ENCODE measurements around the gene ADGRB3.

ADGRB3 gene

GRCh38 chr6:69314531-69314930 is 679.4 kb downstream of the ADGRB3 start:
- no peak for DNase-seq (ENCODE audit: low read depth in 2 of 2)

GRCh38 chr6:69331886-69332285 is 696.8 kb downstream of the ADGRB3 start:
- no peak for DNase-seq (ENCODE audit: low read depth in 2 of 2)

- no peak for DNase-seq (ENCODE audit: low read depth in 2 of 2)
Observed at GRCh38 chr6:69337311-69337710, 702.2 kb downstream of the ADGRB3 start.

GRCh38 chr6:69338431-69339162 is 703.5 kb downstream of the ADGRB3 start:
- no peak for DNase-seq (ENCODE audit: low read depth in 2 of 2)

GRCh38 chr6:69339163-69339550 is 704.1 kb downstream of the ADGRB3 start:
- no peak for DNase-seq (ENCODE audit: low read depth in 2 of 2)

- no peak for DNase-seq (ENCODE audit: low read depth in 2 of 2)
Observed at GRCh38 chr6:69340196-69340595, 705.1 kb downstream of the ADGRB3 start.

GRCh38 chr6:69343851-69344250 is 708.8 kb downstream of the ADGRB3 start:
- DNase-seq (ENCODE audit: low read depth in 2 of 2) = no peak

- no peak for DNase-seq (ENCODE audit: low read depth in 2 of 2)
Observed at GRCh38 chr6:69349771-69350170, 714.7 kb downstream of the ADGRB3 start.

- no peak for DNase-seq (ENCODE audit: low read depth in 2 of 2)
Observed at GRCh38 chr6:69362209-69362608, 727.1 kb downstream of the ADGRB3 start.

- DNase-seq (ENCODE audit: low read depth in 2 of 2) = no peak
Observed at GRCh38 chr6:69366831-69367230, 731.7 kb downstream of the ADGRB3 start.

GRCh38 chr6:69368613-69369012 is 733.5 kb downstream of the ADGRB3 start:
- no peak for DNase-seq (ENCODE audit: low read depth in 2 of 2)

- no peak for DNase-seq (ENCODE audit: low read depth in 2 of 2)
Observed at GRCh38 chr6:69370763-69371162, 735.7 kb downstream of the ADGRB3 start.

- no peak for DNase-seq (ENCODE audit: low read depth in 2 of 2)
Observed at GRCh38 chr6:69378326-69378725, 743.2 kb downstream of the ADGRB3 start.

- DNase-seq (ENCODE audit: low read depth in 2 of 2) = no peak
Observed at GRCh38 chr6:69379518-69379917, 744.4 kb downstream of the ADGRB3 start.

GRCh38 chr6:69383627-69384026 is 748.5 kb downstream of the ADGRB3 start:
- DNase-seq (ENCODE audit: low read depth in 2 of 2) = no peak

- no peak for DNase-seq (ENCODE audit: low read depth in 2 of 2)
Observed at GRCh38 chr6:69386426-69386825, 751.3 kb downstream of the ADGRB3 start.

- no peak for DNase-seq (ENCODE audit: low read depth in 2 of 2)
Observed at GRCh38 chr6:69390125-69390524, 755.0 kb downstream of the ADGRB3 start.

- DNase-seq (ENCODE audit: low read depth in 2 of 2) = no peak
Observed at GRCh38 chr6:69391106-69391505, 756.0 kb downstream of the ADGRB3 start.

GRCh38 chr6:69392745-69393144 is 757.7 kb downstream of the ADGRB3 start:
- DNase-seq (ENCODE audit: low read depth in 2 of 2) = no peak

GRCh38 chr6:69398311-69398710 is 763.2 kb downstream of the ADGRB3 start:
- no peak for DNase-seq (ENCODE audit: low read depth in 2 of 2)

GRCh38 chr6:69398729-69399128 is 763.6 kb downstream of the ADGRB3 start:
- no peak for DNase-seq (ENCODE audit: low read depth in 2 of 2)

GRCh38 chr6:69408886-69409285 is 773.8 kb downstream of the ADGRB3 start:
- no peak for DNase-seq (ENCODE audit: low read depth in 2 of 2)

GRCh38 chr6:69416776-69417175 is 781.7 kb downstream of the ADGRB3 start:
- no peak for DNase-seq (ENCODE audit: low read depth in 2 of 2)

GRCh38 chr6:69421269-69421668 is 786.2 kb downstream of the ADGRB3 start:
- no peak for DNase-seq (ENCODE audit: low read depth in 2 of 2)
